BE2C (cell line): ENCODE results near the gene CDK17.

Source experiments
- DNase-seq: peaks from one replicate; pipeline ENCODE4 v3.0.0-alpha.2; 2020
- H3K27me3 ChIP-seq: fragments of 250-450 bp; sonication (Bioruptor Pico); 2 replicates; pipeline ENCODE4 v1.5.1; 2020; ENCODE audit warnings: mild to moderate bottlenecking
- H3K36me3 ChIP-seq: fragments of 250-450 bp; sonication (Bioruptor Pico); 2 replicates; pipeline ENCODE4 v1.5.1; 2020; ENCODE audit warnings: mild to moderate bottlenecking
- H3K4me1 ChIP-seq: fragments of 250-450 bp; sonication (Bioruptor Pico); 2 replicates; pipeline ENCODE4 v1.5.1; 2020
- H3K4me3 ChIP-seq: 2 replicates; pipeline ENCODE4 v1.5.1; 2011; ENCODE audit warnings: low read depth, low read length
- H3K9me3 ChIP-seq: fragments of 250-450 bp; sonication (Bioruptor Pico); 2 replicates; pipeline ENCODE4 v1.5.1; 2020
- CTCF ChIP-seq: IDR thresholded peaks from 2 replicates; pipeline ENCODE4 v1.5.1; 2012; ENCODE audit warnings: mild to moderate bottlenecking, low read depth, low read length

CDK17 gene

GRCh38 chr12:96375841-96376604, 24.2 kb downstream of the CDK17 start:
- Histone ChIP-seq H3K9me3 (no peaks in the 10 kb centered on the region), H3K36me3 (no peaks in the 10 kb centered on the region), H3K4me1 (peaks cover 3% of the 10 kb centered on the region), H3K4me3 (no peak overlapping the region), H3K27me3 (no peaks in the 10 kb centered on the region)
- no peak for TF ChIP-seq CTCF
- no peak for DNase-seq

DNA sequence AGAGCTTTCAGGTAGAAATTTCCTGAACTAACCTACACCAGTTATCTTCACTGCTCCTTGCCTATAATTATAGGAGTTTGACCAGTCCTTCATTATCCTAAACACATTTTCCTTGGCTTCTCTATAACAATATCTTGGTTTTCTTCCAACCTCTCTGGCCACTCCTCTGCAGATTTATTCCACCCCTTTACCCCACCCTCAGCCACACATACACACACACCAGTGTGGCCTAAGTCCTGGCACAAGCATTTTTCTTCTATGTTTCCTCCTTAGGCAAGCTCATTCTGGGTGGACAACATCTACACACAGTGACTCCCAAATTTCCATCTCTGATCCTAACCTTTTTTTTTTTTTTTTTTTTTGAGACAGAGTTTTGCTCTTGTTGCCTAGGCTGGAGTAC, 25.1 kb downstream of the CDK17 start:
- H3K4me1 ChIP-seq: peaks cover 6% of the 10 kb centered on the region
- H3K27me3 ChIP-seq: no peaks in the 10 kb centered on the region
- H3K4me3 ChIP-seq: no peak overlapping the region
- no peaks in the 10 kb centered on the region for H3K9me3 ChIP-seq
- TF ChIP-seq CTCF: no peak
- no peaks in the 10 kb centered on the region for H3K36me3 ChIP-seq
- DNase-seq: no peak

- no peak for TF ChIP-seq CTCF
- no peaks in the 10 kb centered on the region for H3K36me3 ChIP-seq
- peaks cover 6% of the 10 kb centered on the region for H3K4me1 ChIP-seq
- H3K4me3 ChIP-seq: no peak overlapping the region
- no peaks in the 10 kb centered on the region for H3K27me3 ChIP-seq
- H3K9me3 ChIP-seq: no peaks in the 10 kb centered on the region
- DNase-seq: no peak
Measured at GRCh38 chr12:96371790-96372699, 28.2 kb downstream of the CDK17 start.

GRCh38 chr12:96371138-96371789, 29.0 kb downstream of the CDK17 start:
- Histone ChIP-seq H3K27me3 (no peaks in the 10 kb centered on the region), H3K4me1 (peaks cover 6% of the 10 kb centered on the region), H3K36me3 (no peaks in the 10 kb centered on the region), H3K4me3 (no peak overlapping the region), H3K9me3 (no peaks in the 10 kb centered on the region)
- no peak for DNase-seq
- TF ChIP-seq CTCF: no peak

DNA sequence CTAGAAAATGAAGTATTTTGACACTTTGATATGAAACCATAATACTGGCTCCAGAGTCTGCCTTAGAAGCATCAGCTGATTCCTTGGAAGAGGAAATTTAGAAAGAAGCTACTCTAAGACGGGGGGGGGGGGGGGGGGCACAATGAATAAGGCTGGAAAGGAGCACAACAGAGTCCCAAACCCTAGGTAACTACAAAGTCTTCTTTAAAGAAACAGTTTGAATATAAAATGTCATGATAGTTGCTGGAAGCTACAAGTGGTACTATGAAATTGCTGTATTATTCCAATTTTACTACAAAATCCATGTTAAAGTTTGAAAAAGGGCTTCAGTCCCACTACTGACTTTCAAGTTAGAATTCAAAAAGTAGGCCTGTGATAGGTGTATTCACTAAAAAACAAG, 31.6 kb downstream of the CDK17 start:
- H3K36me3 ChIP-seq: no peaks in the 10 kb centered on the region
- H3K4me3 ChIP-seq: no peak overlapping the region
- TF ChIP-seq CTCF: no peak
- DNase-seq: no peak
- H3K27me3 ChIP-seq: no peaks in the 10 kb centered on the region
- H3K4me1 ChIP-seq: peaks cover 6% of the 10 kb centered on the region
- no peaks in the 10 kb centered on the region for H3K9me3 ChIP-seq
